AG04449 (cell line): ENCODE data around the gene DLGAP1.

ENCODE experiments used
- CTCF ChIA-PET: fragments of 350-600 bp; formaldehyde crosslinking; extraction: SDS; loops from one replicate; lab custom pipeline; 2021; ENCODE audit warnings: antibody characterized with exemption; lab: Yijun Ruan, JAX
- POLR2A ChIA-PET: fragments of 400-600, 350-600 bp; formaldehyde crosslinking; extraction: SDS; loops from one replicate; lab custom pipeline; 2020; ENCODE audit warnings: antibody characterized with exemption, inconsistent platforms; lab: Yijun Ruan, JAX
- DNase-seq: peaks from one replicate; pipeline ENCODE4 v3.0.0-alpha.2; 2010; ENCODE audit warnings: low read depth, low spot score
- H3K4me3 ChIP-seq: 2 replicates; pipeline ENCODE4 v1.5.1; 2011; ENCODE audit warnings: low read depth, mild to moderate bottlenecking, control low read depth, low read length
- CTCF ChIP-seq: IDR thresholded peaks from one replicate; pipeline ENCODE4 v1.5.1; 2011; ENCODE audit warnings: mild to moderate bottlenecking, moderate library complexity, low read length, control low read depth, inconsistent platforms; ENCODE audit not compliant: insufficient read depth; ENCODE audit errors: missing control alignments

Gene DLGAP1

DNA sequence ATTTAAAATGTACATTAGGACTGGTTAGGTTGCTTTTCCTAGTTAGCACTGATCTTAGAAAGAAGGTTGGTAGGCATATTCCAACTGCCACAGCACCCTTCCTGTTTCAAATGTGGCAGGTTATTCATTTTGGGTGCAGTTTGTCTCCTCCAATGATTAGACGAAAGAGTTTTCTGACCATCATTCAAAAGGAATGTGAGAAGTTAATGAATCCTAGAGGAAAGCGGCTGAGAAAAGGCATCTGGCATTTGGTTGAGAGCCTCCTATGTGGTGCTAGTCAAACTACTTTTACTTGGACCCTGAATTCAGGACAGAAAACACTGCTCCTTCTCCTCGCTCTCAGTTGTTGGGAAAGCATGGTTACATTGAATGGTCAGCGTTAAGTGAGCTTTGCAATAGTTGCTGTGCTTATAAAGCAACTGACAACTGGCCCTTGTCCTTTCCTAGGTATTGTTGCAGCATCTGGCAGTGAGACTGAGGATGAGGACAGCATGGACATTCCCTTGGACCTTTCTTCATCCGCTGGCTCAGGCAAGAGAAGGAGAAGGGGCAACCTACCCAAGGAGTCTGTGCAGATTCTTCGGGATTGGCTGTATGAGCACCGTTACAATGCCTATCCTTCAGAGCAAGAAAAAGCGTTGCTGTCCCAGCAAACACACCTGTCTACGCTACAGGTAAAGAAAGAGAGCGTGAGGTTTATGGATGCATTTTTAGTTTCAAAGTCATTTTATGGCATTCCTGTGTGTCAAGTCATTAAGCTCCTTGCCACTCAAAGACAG is 999.0 kb downstream of the DLGAP1 start:
- CTCF ChIA-PET = interaction anchor here (1.4 to 7.3 kb wide), 10 partner anchors 9 to 209 kb away, joined by 3 to 82 read pairs (median 17); no protein-coding TSS in a partner anchor
- DNase-seq = no peak
- no peak overlapping the region; the same call in 1 of the 2 replicates for H3K4me3 ChIP-seq
- POLR2A ChIA-PET = interaction anchor here (0.7 kb wide), 1 partner anchor 9 kb away, joined by 5 read pairs; no protein-coding TSS in a partner anchor
- no peak for TF ChIP-seq CTCF

DNA sequence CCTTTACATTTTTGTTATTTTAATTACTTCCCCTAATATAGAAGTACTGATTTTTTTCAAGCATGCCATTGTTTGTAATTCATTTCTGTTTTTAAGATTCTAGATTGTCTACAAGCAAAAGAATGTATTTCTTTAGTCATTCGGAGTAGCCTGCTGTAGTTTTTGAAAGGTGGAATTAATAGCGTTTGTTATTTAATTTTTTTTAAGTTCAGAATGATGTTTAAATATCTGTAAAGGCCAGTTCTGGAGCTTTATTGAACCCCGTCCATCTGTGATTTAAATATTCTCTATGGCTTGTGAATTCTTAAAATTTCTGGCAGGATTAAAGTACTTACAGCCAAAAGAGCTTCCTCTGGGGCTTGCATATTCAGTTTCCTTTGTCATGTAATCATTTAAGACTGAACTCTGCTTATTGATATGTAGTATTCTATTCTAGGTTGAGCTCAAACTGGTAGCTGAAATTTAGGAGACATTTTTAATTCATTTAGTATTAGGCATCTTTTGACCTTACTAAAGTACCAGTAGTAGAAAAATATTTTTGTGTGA is 999.9 kb downstream of the DLGAP1 start:
- DNase-seq = no peak
- ChIA-PET POLR2A (interaction anchor here (1.7 to 3.3 kb wide), 2 partner anchors 11 to 148 kb away, joined by 5 to 27 read pairs; no protein-coding TSS in a partner anchor), CTCF (interaction anchor here (0.9 to 6.7 kb wide), 24 partner anchors 10 to 413 kb away, joined by 3 to 82 read pairs (median 5); no protein-coding TSS in a partner anchor)
- TF ChIP-seq CTCF = no peak
- H3K4me3 ChIP-seq = peak overlapping the region; percentile 7; the same call in 1 of the 2 replicates

GRCh38 chr18:3454365-3455089 is 1000.6 kb downstream of the DLGAP1 start:
- ChIA-PET POLR2A (interaction anchor here (0.8 to 3.9 kb wide), 4 partner anchors 12 to 149 kb away, joined by 4 to 34 read pairs (median 16); no protein-coding TSS in a partner anchor), CTCF (interaction anchor here (0.9 to 6.7 kb wide), 27 partner anchors 10 to 414 kb away, joined by 3 to 82 read pairs (median 5); no protein-coding TSS in a partner anchor)
- peak; percentile 49 for TF ChIP-seq CTCF
- no peak for DNase-seq
- peak overlapping the region; percentile 81 for H3K4me3 ChIP-seq

DNA sequence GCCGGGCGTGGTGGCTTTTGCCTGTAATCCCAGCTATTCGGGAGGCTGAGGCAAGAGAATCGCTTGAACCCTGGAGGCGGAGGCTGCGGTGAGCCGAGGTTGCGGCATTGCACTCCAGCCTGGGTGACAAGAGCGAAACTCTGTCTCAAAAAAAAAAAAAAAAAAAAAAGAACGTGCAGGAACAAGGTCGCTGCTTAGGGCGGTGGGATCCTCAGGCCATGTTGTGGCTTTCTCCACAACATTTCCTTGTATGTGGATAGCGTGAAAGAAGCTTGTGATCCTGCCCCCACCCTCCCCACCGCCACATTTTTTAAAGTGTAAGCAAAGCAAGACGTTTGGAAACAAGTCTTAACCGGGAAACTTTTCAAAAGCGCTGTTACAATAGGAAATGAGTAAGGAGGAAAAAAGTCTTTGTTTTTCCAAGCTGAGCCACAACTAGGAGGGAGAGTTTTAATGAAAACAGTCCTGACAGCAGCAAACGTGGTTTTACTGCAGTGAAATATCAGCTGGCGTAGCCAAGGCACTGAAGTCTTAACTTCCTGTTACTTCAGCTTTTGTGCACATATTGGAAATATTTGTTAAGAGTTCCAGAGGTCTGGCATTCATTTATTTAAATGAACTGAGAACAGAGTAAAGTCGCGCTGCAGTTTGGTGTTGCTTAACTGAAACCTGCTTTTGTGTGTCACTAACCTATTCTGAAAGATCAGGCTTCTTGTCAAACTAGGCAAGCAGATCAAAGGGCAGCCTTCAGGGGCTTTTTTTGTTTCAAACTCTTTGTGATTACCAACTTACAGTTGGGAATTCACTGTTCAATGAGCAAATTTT is 1001.4 kb downstream of the DLGAP1 start:
- CTCF ChIA-PET = interaction anchor here (0.9 to 6.7 kb wide), 20 partner anchors 11 to 214 kb away, joined by 3 to 82 read pairs (median 5); no protein-coding TSS in a partner anchor
- peak; percentile 95 for DNase-seq
- H3K4me3 ChIP-seq = peak overlapping the region; percentile 81
- TF ChIP-seq CTCF = no peak
- POLR2A ChIA-PET = interaction anchor here (0.6 to 3.9 kb wide), 7 partner anchors 13 to 190 kb away, joined by 3 to 34 read pairs (median 4); no protein-coding TSS in a partner anchor

DNA sequence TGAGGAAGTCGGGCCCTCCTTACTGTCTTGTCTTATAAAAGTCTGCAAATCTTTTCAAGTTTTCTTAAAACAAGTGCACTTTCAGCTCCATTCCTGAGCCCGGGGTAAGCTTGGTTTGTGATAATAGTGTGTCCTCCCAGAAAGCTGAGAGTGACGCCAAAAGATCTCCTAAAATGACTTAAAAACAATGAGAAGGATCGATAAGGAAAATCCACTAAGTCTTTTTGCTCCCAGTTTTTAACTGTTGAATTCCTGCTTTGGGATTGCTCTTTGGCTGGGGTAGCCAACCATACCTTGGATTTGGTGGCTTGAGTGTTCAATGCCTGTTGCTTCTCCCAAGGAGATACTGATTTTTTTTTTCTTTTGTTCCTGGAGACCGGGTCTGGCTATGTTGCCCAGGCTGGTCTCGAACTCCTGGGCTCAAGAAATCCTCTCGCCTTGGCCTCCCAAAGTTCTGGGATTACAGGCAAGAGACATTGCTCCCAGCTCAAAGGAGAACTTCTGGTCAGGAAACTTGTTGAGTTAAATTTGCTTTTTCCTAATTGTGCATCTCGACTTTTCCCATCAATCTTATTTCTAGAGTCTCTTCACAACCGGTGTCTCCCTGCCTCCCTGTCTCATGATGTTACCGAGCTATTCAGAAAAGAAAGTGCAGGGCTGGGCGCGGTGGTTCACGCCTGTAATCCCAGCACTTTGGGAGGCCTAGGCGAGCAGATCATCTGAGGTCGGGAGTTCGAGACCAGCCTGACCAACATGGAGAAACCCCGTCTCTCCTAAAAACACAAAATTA is 1002.2 kb downstream of the DLGAP1 start:
- ChIA-PET POLR2A (interaction anchor here (0.6 to 3.9 kb wide), 8 partner anchors 14 to 213 kb away, joined by 3 to 34 read pairs (median 4); no protein-coding TSS in a partner anchor), CTCF (interaction anchor here (1.0 to 6.7 kb wide), 7 partner anchors 12 to 212 kb away, joined by 4 to 82 read pairs (median 49); no protein-coding TSS in a partner anchor)
- TF ChIP-seq CTCF = no peak
- peak overlapping the region; percentile 81 for H3K4me3 ChIP-seq
- DNase-seq = no peak
